Urinary bladder (tissue), 4 donors: ENCODE data around the gene MAGI2. TPM values are rescaled to one million over a fixed set of nuclear protein-coding genes. Genes with fewer than 3 reads are reported as not detected.

Source experiments
- DNase-seq: peaks from one replicate; pipeline ENCODE4 v3.0.0-alpha.2; 2015; ENCODE audit errors: extremely low spot score
- H3K27ac ChIP-seq: one replicate; pipeline ENCODE4 v1.5.1; 2013; ENCODE audit warnings: low read depth, mild to moderate bottlenecking, moderate library complexity
- H3K36me3 ChIP-seq: one replicate; pipeline ENCODE4 v1.6.1; 2013; ENCODE audit warnings: mild to moderate bottlenecking, moderate library complexity; ENCODE audit not compliant: insufficient read depth
- H3K4me1 ChIP-seq: one replicate; pipeline ENCODE4 v1.6.1; 2013; ENCODE audit warnings: mild to moderate bottlenecking, moderate library complexity; ENCODE audit not compliant: insufficient read depth
- H3K4me3 ChIP-seq: one replicate; pipeline ENCODE4 v1.5.1; 2013; ENCODE audit warnings: low read depth, low read length
- WGBS: extraction: QIAGEN DNeasy Blood & Tissue Kit; methylation state at CpG from one replicate; pipeline ENCODE4 v1.1.7; 2013; 5-methylcytosine and 5-hydroxymethylcytosine counted together
- polyA plus RNA-seq: library from polyadenylated mRNA; stranded (reverse); fragments of 200-250 nt; gene quantifications from one replicate; pipeline ENCODE4 v1.2.3, GENCODE V29; 2013
- total RNA-seq: library from RNA; depleted of rRNA; stranded (reverse); fragments of >200 nt; gene quantifications from one replicate; pipeline ENCODE4 v1.2.3, GENCODE V29; 2014
- donor health status: healthy with polysubstance abuse.
- donor health status: healthy.

Gene MAGI2
- total and polyA plus RNA-seq, 2 donors = 7.6 to 37.4 TPM

DNA sequence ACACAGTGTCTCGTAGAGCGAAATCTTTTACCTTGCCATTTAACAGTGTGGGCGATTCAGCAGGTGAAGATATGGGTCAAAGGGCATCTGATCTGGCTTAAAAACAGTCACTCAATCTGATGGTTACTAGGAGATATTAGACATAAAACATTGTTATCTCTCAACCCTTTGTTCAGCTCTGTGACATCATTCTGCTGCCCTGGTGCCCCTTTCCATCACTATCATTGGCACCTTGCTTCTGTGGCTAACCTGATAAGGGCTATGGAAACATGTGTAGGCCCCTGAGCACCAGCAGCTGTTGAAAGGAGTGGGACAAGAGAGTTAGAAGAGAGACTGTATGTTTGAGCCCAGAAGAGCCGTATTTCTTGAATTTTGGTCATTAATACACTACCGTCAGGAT, 1004.6 kb downstream of the MAGI2 start:
- Histone ChIP-seq H3K27ac (no peak overlapping the region), H3K4me3 (no peak overlapping the region), H3K36me3 (no peaks in the 10 kb centered on the region), H3K4me1 (no peaks in the 10 kb centered on the region)
- DNase-seq = no peak
- WGBS = 93% methylated on average over 5 of the region's 5 CpGs

DNA sequence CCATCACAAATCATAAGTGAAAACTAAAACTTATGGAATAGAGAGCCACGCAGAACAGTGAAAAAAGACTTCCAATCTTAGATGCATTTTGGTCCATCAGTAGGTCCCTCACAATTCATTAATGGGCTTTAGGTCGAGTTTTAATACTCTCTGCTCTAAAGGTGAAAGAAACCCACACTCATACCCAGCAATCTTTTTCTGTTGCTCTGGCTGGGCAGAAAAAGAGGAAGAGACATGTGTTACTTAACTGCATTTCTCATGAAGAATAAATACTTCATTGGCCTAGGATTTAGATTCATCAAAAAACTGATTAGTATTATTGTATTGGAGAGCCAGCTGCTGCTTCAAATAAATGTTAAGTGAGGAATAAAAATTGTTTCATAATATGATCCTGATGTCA, 1009.2 kb downstream of the MAGI2 start:
- no peaks in the 10 kb centered on the region for H3K36me3 ChIP-seq
- H3K27ac ChIP-seq = no peak overlapping the region
- H3K4me3 ChIP-seq = no peak overlapping the region
- H3K4me1 ChIP-seq = no peaks in the 10 kb centered on the region
- no peak for DNase-seq
- 43% methylated on average over 2 of the region's 2 CpGs for WGBS

- H3K4me1 ChIP-seq = no peaks in the 10 kb centered on the region
- no peak overlapping the region for H3K4me3 ChIP-seq
- H3K27ac ChIP-seq = no peak overlapping the region
- WGBS = 69% methylated on average over 4 of the region's 4 CpGs
- no peaks in the 10 kb centered on the region for H3K36me3 ChIP-seq
- DNase-seq = no peak
These were observed 1009.7 kb downstream of the MAGI2 start for GRCh38 chr7:78443811-78444210.

DNA sequence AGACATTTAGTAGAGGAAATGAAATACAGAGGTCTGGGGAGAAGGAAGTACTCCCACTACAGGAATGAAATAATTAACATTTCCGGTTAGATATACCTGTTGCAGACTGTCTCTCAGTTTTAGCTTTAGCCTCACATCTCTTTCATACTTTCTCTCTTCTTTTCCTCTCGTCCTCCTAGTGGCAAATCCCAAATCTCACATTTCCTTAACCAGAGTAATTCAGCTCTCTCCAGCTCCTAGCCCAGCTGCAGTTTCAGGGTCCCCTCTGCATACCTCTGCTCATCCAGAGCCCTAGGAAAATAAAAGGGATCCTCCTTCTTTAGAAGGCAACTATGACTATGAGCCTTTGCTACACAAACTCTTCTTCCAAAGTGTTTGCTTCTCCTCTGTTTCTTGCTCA, 1011.7 kb downstream of the MAGI2 start:
- Histone ChIP-seq H3K36me3 (no peaks in the 10 kb centered on the region), H3K4me1 (no peaks in the 10 kb centered on the region), H3K4me3 (no peak overlapping the region), H3K27ac (no peak overlapping the region)
- no peak for DNase-seq
- WGBS = 65% methylated on average over 2 of the region's 2 CpGs

GRCh38 chr7:78438433-78438832, 1015.0 kb downstream of the MAGI2 start:
- no peak overlapping the region for H3K27ac ChIP-seq
- H3K4me1 ChIP-seq = no peaks in the 10 kb centered on the region
- WGBS = 80% methylated on average over 7 of the region's 7 CpGs
- H3K4me3 ChIP-seq = no peak overlapping the region
- no peaks in the 10 kb centered on the region for H3K36me3 ChIP-seq
- DNase-seq = no peak

GRCh38 chr7:78437118-78437517, 1016.3 kb downstream of the MAGI2 start:
- Histone ChIP-seq H3K36me3 (no peaks in the 10 kb centered on the region), H3K4me3 (no peak overlapping the region), H3K4me1 (no peaks in the 10 kb centered on the region), H3K27ac (no peak overlapping the region)
- DNase-seq = no peak
- WGBS = 77% methylated on average over 5 of the region's 5 CpGs

DNA sequence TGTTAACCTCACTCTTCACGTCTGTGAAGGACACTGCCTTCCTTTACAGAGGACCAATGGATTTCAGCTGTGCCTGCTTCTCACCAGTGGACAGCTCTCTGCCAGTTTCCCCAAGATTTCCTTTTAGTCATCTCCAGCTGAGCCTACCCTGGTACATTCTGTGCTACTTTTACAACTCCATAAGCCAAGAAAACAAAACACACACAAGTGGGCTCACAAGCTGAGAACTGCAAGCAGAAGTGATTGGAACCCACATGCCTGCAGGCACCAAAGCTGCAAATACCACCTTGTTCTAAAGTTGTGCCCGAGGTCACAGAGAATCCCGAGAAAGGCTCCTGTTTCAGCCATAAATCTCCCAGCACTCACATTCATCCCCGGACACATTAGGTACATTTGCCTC, 1018.1 kb downstream of the MAGI2 start:
- no peak overlapping the region for H3K4me3 ChIP-seq
- H3K4me1 ChIP-seq = no peaks in the 10 kb centered on the region
- DNase-seq = no peak
- WGBS = 74% methylated on average over 4 of the region's 4 CpGs
- no peak overlapping the region for H3K27ac ChIP-seq
- H3K36me3 ChIP-seq = no peaks in the 10 kb centered on the region

DNA sequence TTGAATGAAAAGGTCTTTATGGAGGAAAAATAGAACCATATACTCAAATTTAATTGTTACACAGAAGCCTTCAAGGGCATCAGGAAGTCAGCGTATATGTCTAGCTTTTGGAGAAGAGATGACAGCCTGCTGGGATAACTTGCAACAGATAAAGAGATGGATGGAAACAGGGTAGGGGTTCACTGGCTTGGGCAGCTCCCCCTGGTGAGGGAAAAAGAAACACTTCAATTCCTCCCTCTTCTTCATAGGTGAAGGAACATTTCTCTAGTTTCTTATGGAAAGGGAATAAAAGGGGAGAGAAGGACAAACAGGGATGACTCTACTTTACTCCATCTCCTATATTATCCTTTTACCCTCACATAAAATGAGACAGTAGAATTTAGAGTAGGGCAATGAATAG, 1019.2 kb downstream of the MAGI2 start:
- H3K36me3 ChIP-seq = no peaks in the 10 kb centered on the region
- no peaks in the 10 kb centered on the region for H3K4me1 ChIP-seq
- DNase-seq = no peak
- 98% methylated on average over 1 of the region's 1 CpG for WGBS
- no peak overlapping the region for H3K4me3 ChIP-seq
- H3K27ac ChIP-seq = no peak overlapping the region

DNA sequence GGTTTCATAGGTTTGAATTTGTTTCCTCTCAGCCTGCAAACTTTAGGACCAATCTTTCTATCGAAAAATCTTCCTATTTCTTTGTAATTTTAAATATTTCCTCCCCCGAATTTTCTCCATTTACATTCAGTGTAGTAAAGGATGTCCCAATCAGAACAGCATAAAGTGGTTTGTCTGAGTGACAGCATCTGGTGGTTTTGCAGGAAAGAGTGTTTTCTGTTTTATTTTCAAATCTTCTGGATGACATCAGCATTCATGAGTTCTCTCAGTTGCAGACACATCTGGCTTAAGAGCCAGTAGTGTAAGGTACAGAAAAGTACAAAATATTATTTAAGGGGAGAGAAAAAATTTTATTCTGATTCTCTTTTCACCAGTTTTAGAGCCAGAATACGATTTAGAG, 1020.0 kb downstream of the MAGI2 start:
- Histone ChIP-seq H3K4me3 (no peak overlapping the region), H3K4me1 (no peaks in the 10 kb centered on the region), H3K36me3 (no peaks in the 10 kb centered on the region), H3K27ac (no peak overlapping the region)
- 94% methylated on average over 3 of the region's 3 CpGs for WGBS
- DNase-seq = no peak

DNA sequence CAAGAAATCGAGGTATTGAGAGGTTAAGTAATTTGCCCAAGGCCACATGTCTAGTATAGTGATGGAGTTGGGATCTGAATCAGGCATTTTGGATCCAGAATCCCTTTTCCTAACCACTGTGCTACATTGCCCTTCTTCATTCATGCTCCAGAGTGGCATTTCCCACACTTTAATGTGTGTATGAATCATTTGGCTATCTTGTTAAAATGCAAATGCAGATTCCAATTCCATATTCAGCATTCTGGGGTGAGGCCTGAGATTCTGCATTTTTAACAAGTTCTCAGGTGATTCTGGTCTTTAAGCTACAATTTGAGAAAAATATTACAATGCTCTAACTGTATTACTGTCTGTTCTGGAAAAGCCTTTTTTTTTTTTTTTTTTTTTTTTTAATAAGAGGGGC, 1023.6 kb downstream of the MAGI2 start:
- 92% methylated on average over 1 of the region's 1 CpG for WGBS
- H3K27ac ChIP-seq = no peak overlapping the region
- H3K4me3 ChIP-seq = no peak overlapping the region
- no peaks in the 10 kb centered on the region for H3K36me3 ChIP-seq
- DNase-seq = no peak
- no peaks in the 10 kb centered on the region for H3K4me1 ChIP-seq

GRCh38 chr7:78427209-78427608, 1026.3 kb downstream of the MAGI2 start:
- no peaks in the 10 kb centered on the region for H3K4me1 ChIP-seq
- H3K4me3 ChIP-seq = no peak overlapping the region
- WGBS = 78% methylated on average over 1 of the region's 1 CpG
- DNase-seq = no peak
- no peaks in the 10 kb centered on the region for H3K36me3 ChIP-seq
- H3K27ac ChIP-seq = no peak overlapping the region

DNA sequence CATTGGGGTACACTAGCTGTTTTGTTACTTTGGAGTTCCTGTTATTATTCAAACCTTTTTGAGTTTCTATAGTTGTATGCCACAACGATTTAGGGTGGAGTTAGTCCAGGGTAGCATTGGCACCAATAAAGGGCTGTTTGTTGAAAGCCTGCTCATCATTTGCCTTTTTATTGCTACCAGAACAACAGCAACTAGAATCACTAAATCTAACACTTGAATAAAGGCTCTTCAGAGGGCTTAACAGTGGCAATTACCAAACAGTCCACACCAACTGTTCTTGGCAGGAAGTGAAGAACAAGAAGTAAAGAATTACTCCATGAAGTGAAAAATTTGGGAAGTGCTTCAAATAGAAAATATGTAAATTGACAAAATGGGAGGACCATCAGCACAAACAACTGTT, 1033.5 kb downstream of the MAGI2 start:
- no peaks in the 10 kb centered on the region for H3K36me3 ChIP-seq
- no peak overlapping the region for H3K27ac ChIP-seq
- no peaks in the 10 kb centered on the region for H3K4me1 ChIP-seq
- 39% methylated on average over 1 of the region's 1 CpG for WGBS
- DNase-seq = no peak
- H3K4me3 ChIP-seq = no peak overlapping the region

DNA sequence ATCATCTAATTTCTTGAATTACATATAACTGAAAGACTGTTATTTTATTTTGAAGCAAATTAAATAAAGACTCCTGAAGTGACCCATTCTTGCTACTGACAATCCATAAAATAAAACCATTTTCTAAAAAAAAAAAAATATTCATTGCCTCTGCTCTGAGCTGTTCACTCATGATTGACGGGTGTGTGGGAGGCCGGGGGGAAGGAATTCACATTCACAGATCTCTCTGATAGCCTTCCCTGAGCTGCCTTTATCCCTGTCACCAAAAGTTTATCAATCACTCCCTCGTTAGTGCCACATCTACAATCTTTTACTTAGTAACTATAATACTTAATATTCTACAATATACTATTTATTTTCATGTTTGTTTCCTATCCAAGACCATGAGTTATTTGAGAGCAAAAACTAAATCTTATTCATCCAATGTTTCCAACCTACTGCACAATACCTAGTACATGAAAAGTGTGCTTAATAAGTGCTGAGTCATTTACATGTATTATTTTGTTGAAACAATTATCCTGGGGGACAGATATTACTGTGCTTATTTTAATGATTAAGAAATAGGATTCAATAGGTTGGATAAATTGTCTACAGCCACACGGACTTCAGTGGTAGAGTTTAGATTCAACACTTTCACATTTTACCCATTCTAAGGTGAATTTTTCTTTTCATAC, 1036.2 kb downstream of the MAGI2 start:
- H3K4me1 ChIP-seq = no peaks in the 10 kb centered on the region
- 86% methylated on average over 4 of the region's 4 CpGs for WGBS
- H3K4me3 ChIP-seq = no peak overlapping the region
- DNase-seq = no peak
- H3K36me3 ChIP-seq = no peaks in the 10 kb centered on the region
- H3K27ac ChIP-seq = no peak overlapping the region

- no peak overlapping the region for H3K4me3 ChIP-seq
- no peak for DNase-seq
- H3K4me1 ChIP-seq = no peaks in the 10 kb centered on the region
- H3K27ac ChIP-seq = no peak overlapping the region
- H3K36me3 ChIP-seq = no peaks in the 10 kb centered on the region
- WGBS = 87% methylated on average over 3 of the region's 3 CpGs
These were observed 1039.9 kb downstream of the MAGI2 start for GRCh38 chr7:78413568-78413967.
